Measurements from ENCODE around the gene RPL19.
"Not testable (repeated sequence)": the region's sequence is repeated elsewhere in the genome, so short reads cannot be mapped to it uniquely, and the experiment has no call there.

RPL19 gene

DNA sequence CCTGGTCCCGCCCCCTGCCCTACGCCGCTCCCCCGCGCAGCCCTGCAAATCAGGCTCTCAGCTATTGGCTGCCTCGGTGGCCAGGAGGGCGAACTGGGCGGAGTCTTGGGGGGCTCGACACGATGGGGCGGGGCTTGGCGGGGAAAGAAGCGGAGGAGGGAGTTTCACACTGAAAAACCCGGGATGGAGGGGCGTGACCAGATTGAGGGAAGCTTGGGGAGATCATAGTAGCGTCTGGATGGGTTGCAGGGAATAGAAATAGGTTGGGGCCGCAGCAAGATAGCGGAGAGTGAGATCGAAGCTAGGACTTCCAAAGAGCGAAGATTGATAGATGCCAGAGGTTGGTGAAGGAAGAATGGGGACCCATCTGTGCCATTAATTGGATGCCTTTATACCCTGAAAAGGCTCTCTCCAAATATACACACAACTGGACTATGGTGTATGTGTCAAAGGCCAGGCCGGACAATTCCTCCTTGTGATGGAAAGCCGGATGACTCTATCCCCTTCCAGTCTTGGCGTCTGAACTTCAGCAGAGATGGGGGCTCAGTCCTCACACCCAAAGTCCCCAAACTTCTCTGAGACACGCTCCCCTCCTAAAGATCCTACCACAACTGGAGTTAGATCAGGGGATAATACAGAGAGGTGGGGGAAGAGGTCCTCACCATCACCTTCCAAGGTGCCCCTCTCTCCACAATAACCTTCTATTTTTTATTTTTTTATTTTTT lies 26.0 kb downstream of the RPL19 start:
- DNase-seq: no peak

- no peak for DNase-seq
These were observed 27.4 kb downstream of the RPL19 start for GRCh38 chr17:39227364-39227919.

DNA sequence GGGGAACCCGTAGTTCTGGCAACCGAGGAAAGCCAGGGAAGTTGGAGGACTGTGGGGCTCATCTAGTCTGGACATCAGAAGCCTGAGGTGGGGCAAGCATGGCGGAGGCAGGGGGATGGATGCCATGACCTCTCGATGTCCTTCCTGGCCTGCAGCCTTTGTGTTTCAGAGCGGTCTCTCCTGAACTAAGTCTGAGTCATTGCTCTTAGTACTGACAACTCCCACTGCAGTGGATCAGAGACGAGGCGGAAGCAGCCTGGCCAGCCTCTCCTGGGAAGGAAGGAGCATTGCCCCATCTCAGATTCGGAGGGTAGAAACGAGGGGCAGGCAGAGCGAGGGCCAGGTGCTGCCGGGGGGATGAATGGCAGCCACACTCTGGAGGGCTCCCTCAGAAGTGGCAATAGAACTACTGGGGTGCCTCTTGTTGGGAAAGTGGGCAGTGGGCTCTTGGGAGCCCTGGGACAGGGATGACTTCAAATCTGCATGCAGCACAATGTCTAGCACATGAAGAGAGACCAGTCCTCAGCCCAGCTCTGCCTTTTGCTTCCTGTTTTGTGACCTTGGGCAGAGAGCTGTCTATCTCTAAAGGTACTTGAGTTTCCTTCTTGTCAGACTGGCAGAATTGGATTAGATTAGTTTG lies 29.3 kb downstream of the RPL19 start:
- DNase-seq: no peak

DNA sequence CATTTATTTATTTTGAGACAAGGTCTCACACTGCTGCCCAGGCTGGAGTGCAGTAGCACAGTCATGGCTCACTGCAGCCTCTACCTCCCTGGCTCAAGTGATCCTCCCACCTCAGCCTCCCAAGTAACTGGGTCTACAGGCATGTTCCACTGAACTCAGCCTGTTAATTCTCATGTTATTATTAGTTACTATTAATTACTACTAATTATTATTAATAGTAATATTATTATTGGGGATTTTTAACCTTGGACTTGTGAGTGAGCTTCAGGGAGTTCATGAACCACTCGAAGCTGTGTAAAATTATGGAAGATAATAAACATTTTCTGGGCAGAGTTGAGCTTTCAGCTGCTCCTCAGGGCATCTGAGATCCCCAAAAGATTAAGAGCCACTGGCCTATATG lies 30.3 kb downstream of the RPL19 start:
- DNase-seq: no peak

DNA sequence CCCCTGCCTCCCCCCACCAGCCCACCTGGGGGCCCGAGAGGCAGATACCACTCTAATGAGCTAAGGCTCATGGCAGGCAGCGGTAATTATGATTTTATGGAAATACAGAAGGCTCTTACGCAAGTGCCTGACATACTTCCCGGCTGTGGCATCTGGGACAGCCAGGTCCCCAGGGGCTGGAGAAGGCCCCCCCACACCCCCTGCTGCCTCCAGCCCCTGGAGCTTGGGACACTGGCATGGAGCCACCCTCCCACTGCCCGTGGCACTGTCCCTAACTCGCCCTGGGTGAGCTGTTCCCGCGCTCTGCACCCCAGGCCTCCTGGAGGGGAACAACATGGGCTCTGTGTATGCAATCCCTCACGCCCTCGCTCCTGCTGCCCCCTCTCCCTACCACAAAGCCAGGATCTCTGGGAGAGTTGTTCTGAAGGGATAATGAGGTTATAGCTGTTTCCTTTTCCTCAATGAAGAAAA lies 31.0 kb downstream of the RPL19 start:
- DNase-seq: no peak

DNA sequence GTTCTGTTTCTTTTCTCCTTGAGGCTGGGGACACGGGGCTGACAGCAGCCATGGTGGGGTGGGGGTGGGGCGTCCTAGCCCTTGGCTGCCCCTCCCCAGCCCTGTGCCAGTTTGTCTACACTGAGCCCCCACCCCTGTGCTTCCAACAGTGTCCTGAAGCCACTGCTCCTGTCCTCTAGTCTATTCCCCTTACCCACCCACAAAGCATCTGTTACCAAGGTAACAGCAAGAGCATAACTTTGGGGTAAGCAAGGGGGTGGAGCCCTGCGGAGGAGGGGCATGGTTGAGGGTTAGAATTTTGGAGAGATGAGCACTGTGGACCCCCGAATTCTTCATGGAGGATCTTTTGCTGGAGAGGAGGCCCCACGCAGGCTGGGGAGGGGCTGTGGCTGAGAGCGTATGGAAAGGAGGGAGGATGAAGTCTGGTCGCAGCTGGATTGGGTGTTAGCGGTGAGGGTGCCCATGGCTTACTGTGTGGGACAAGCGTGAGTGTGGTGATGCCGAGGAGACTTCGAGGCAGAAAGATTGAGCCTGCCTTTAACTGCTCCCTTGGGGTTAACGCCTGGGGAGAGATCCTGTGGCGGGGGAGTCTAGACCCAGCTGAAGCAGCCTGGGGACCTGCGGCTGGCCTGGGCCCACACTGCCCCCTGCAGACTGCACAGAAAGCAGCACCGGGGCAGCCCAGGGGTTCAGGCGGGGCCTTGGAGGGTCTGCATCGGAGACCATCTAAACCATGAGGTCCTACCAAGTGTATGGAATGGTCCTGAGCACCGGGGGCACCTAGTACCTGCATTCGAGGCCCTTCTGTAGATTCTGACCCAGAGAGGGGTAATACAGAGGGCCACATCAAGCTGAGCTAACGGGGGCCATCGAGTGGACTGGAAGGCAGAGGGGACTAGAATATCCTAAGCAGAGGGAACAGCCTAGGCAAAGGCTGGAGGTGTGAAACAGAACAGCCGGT lies 31.8 kb downstream of the RPL19 start:
- DNase-seq: peak in 1 of 2 donors; percentile 52

DNA sequence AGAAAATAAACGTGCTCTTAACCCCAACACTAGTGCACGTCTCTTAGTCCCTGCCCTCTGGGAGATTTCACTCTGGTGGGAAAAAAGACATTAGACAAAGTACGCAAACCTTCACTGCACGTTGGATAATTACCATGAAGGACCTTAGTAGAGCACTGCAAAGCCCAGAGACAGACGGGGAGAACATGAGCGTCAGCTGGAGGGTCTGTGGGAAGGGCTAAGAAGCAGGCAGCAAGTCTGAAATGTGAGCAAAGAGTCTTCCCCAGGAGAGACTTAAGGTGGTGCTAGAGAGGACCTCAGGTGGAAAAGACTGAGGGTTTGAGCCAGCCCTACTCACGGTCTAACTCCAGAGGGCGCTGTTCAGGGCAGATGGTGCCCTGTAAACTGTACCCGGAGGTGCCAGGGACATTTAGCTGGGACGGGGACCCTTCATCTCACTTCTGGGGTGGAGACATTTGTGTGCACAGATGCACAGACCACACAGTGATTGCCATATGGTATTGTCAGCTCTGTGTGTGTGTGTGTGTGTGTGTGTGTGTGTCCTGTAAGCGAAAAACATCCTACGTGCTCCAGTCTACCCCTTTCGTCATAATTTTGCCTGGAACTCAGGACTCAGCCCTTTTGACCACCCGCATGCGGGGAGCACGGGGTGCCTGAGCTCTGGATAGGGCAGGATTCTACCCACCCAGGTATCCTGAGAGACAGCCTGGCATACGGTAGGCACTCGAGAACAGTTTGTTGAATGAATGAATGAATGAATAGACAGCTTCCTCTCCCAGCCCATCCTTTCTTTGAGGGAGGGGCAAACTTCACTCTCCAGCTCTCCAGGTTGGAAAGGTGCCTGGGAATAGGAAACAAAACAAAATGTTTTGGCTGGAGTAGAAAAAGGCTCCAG lies 35.7 kb downstream of the RPL19 start:
- DNase-seq: peak in 1 of 2 donors; percentile 82

GRCh38 chr17:39236450-39236927 lies 36.4 kb downstream of the RPL19 start:
- no peak for DNase-seq

DNA sequence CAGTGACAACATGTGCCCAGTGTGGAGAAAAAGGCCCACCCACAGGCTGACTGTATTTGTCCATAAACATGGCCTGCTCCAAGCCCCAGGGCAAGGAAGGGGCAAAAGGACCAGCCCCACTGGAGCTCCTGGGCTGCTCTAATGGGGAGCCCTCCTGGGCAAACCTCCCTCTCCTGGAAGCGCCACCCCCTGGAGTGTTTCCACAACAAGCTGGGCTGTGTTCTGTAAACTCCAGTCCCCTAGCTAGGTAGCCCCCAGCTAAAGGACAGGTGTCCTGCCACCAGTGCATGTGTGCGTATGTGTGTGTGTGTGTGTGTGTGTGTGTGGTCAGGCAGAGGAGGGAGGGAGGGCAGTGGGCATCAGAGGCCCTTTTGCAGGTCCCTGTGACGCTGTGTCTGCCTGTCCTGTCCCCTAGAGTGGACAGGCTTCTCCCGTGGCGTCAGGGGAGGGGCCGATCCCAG lies 36.9 kb downstream of the RPL19 start:
- DNase-seq: no peak

- no peak for DNase-seq
These were observed 37.5 kb downstream of the RPL19 start for GRCh38 chr17:39237586-39237985.

GRCh38 chr17:39238311-39238972 lies 38.4 kb downstream of the RPL19 start:
- peak in 1 of 2 donors; percentile 54 for DNase-seq

- DNase-seq: no peak
These were observed 39.7 kb downstream of the RPL19 start for GRCh38 chr17:39239640-39240314.

DNA sequence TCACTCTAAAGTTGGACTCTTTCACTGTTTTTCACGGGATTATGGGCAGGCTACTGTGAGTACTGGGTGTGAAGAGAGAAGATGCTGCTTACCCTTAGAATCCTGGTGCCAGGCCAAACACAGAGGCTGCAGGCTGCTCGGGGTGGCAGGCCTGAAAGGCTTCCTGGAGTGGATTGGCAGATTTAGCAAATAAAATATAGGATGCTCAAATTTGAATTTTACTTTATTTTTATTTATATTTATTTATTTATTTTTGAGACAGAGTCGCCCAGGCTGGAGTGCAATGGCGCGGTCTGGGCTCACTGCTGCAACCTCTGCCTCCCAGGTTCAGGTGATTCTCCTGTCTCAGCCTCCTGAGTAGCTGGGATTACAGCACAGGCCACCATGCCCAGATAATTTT lies 40.5 kb downstream of the RPL19 start:
- DNase-seq: no peak

- DNase-seq: no peak
These were observed 43.1 kb downstream of the RPL19 start for GRCh38 chr17:39243155-39243554.

GRCh38 chr17:39244016-39244599 lies 44.0 kb downstream of the RPL19 start:
- no peak for DNase-seq

GRCh38 chr17:39244600-39245570 lies 44.8 kb downstream of the RPL19 start:
- DNase-seq: peak; percentile 47 to 71

DNA sequence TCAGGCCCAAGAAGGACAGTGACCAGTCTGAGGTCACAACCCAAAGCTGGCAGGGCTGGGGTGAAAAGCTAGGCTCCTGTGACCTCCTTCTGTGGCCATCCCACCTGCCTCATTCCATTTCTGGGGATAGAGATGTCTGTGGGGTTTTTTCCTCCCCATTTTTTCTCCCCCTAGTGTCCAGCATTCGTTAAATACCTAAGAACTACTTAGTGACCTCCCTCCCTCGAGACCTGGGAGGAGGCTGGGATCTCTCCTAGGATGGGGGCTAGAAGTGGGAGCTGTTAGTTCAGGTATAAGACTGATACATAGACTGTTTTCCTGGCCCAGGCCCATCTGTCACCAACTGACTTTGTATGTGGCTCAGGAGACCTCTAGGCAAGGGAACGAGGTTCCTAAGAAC lies 46.2 kb downstream of the RPL19 start:
- DNase-seq: no peak

GRCh38 chr17:39250076-39250475 lies 50.0 kb downstream of the RPL19 start:
- not testable (repeated sequence) for DNase-seq

GRCh38 chr17:39251997-39252396 lies 51.9 kb downstream of the RPL19 start:
- no peak for DNase-seq

All from bone marrow (tissue), 2 donors.